Measurements from ENCODE around the gene SPATA13. TPM values are rescaled to one million over a fixed set of nuclear protein-coding genes. Genes with fewer than 3 reads are reported as not detected.

Gene SPATA13
- total RNA-seq, 3 donors from 2014 or later: 35.2 to 59.5 (median 35.6) TPM

- TF ChIP-seq, protein P1, sequence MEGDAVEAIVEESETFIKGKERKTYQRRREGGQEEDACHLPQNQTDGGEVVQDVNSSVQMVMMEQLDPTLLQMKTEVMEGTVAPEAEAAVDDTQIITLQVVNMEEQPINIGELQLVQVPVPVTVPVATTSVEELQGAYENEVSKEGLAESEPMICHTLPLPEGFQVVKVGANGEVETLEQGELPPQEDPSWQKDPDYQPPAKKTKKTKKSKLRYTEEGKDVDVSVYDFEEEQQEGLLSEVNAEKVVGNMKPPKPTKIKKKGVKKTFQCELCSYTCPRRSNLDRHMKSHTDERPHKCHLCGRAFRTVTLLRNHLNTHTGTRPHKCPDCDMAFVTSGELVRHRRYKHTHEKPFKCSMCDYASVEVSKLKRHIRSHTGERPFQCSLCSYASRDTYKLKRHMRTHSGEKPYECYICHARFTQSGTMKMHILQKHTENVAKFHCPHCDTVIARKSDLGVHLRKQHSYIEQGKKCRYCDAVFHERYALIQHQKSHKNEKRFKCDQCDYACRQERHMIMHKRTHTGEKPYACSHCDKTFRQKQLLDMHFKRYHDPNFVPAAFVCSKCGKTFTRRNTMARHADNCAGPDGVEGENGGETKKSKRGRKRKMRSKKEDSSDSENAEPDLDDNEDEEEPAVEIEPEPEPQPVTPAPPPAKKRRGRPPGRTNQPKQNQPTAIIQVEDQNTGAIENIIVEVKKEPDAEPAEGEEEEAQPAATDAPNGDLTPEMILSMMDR (IDR thresholded peaks at IDR 0.05): no peak
- no peaks in the 10 kb centered on the region for H3K9me3 ChIP-seq
Observed at GRCh38 chr13:24151864-24152263, 8.7 kb upstream of the SPATA13 start.

DNA sequence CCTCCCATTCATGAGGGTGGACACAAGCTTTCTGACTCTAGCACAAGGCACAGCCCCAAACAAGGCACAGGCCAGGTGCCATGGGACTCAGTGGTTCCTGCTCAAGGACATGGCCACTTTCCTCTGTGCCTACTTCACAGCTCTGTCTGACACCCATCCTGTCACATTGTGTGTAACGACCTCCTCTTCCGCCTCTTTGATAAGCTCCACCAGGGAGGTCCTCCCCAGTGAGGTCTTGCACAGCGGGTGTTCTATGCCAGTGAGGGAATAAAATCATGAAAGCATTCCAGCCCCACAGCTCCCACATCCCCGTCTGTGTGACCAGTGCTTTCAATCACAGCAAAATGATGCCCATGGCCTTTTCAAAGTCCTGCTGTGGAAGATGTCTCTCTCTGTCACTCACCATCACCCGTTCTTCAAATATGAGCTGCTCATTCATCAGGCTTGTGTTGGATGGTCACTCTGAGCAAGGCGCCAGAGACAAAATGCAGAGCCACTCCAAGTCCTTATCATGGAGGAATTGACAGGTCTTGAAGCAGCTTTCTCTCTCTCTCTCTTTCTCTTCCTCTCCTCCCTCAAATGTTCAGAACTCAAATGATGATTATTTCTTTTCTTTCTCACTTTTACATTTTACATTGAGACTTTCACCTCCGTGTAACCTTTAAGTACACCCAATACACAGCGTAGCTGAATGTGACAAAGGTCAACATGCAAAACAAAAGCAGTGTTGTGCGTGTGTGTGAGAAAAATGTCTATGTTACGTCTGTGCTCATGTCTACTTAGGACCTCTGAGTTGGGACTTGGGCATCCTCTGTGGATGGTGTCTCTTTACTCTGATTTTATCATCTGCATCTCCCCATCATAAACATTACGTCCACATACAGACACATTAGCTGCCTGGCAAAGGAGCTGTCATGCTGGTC is 8.0 kb upstream of the SPATA13 start:
- peaks cover 20% of the 10 kb centered on the region for H3K4me1 ChIP-seq (ENCODE audit: low read depth)
- no peak for DNase-seq

More at GRCh38 chr13:24151864-24152263, 8.7 kb upstream of the SPATA13 start:
- no peak for DNase-seq
- Histone ChIP-seq H3K36me3 (ENCODE audit: low read depth) (no peaks in the 10 kb centered on the region), H3K4me3 (no peak overlapping the region), H3K4me1 (ENCODE audit: low read depth) (peaks cover 26% of the 10 kb centered on the region)
- intact Hi-C loops (cut with DNase I, micrococcal nuclease): no loop called here
- no peak for ATAC-seq

GRCh38 chr13:24153347-24153746 is 7.2 kb upstream of the SPATA13 start:
- DNase-seq: no peak

More for the DNA sequence above, 8.0 kb upstream of the SPATA13 start:
- Histone ChIP-seq H3K4me3 (no peak overlapping the region), H3K36me3 (ENCODE audit: low read depth) (no peaks in the 10 kb centered on the region), H3K9me3 (no peaks in the 10 kb centered on the region)
- TF ChIP-seq, protein P1 (IDR thresholded peaks at IDR 0.05): no peak
- peak; percentile 13 for ATAC-seq
- intact Hi-C loops (cut with DNase I, micrococcal nuclease): no loop called here

DNA sequence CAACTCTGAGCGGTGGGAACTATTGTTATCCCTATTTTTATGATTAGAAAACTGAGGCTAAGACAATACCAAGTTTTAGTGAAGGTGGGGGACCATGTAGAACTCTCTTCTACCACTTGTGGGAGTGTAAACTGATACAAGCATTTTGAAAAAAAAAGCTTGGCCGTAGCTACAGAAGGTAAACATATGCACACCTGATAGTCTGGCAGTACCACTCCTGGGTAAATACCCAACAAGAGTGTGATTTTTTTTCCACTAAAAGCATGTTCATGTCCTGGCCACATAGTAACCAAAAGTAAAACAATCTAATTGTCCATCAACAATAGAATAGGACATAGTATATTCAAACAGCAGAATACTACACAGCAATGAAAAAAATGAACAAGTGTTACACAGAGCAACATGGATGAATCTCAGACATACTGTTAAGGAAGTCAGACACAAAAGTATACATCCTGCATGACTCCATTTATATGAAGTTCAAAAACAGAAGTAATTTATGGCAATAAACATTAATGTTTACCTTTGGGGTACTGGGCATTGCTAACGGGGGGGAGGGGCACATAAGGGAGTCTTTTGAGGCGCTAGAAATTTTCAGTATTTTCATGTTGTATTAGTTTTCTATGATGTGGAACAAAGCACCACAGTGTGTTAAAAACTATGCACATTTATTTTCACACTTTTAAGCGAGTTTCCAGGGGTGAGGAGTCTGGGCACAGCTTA is 6.4 kb upstream of the SPATA13 start:
- H3K4me1 ChIP-seq (ENCODE audit: low read depth): peaks cover 9% of the 10 kb centered on the region
- H3K4me3 ChIP-seq: no peak overlapping the region
- H3K9me3 ChIP-seq: no peaks in the 10 kb centered on the region
- no peak for DNase-seq
- intact Hi-C loops (cut with DNase I, micrococcal nuclease): no loop called here
- H3K36me3 ChIP-seq (ENCODE audit: low read depth): no peaks in the 10 kb centered on the region
- ATAC-seq: peak; percentile 40
- TF ChIP-seq, protein P1 (IDR thresholded peaks at IDR 0.05): no peak

More at GRCh38 chr13:24153347-24153746, 7.2 kb upstream of the SPATA13 start:
- no peak for ATAC-seq
- intact Hi-C loops (cut with DNase I, micrococcal nuclease): no loop called here
- TF ChIP-seq, protein P1 (IDR thresholded peaks at IDR 0.05): no peak
- no peaks in the 10 kb centered on the region for H3K9me3 ChIP-seq
- H3K4me1 ChIP-seq (ENCODE audit: low read depth): peaks cover 15% of the 10 kb centered on the region
- no peak overlapping the region for H3K4me3 ChIP-seq
- no peaks in the 10 kb centered on the region for H3K36me3 ChIP-seq (ENCODE audit: low read depth)

- TF ChIP-seq, protein P1 (IDR thresholded peaks at IDR 0.05): no peak
- Histone ChIP-seq H3K4me1 (ENCODE audit: low read depth) (peaks cover 12% of the 10 kb centered on the region), H3K9me3 (no peaks in the 10 kb centered on the region), H3K36me3 (ENCODE audit: low read depth) (no peaks in the 10 kb centered on the region), H3K4me3 (no peak overlapping the region)
- no peak for DNase-seq
- intact Hi-C loops (cut with DNase I, micrococcal nuclease): no loop called here
- ATAC-seq: no peak
Observed at GRCh38 chr13:24159357-24159756, 1.2 kb upstream of the SPATA13 start.

All from mucosa of descending colon (tissue), 3 donors.